HG03432 (cell line): ENCODE data around the gene NLGN4X.

Experiments
- ATAC-seq: cut with Tn5 transposase; IDR thresholded peaks from one replicate; pipeline ENCODE4 v1.9.1; 2021; ENCODE audit warnings: mild to moderate bottlenecking, moderate library complexity; ENCODE audit not compliant: unreplicated experiment

The NLGN4X gene

DNA sequence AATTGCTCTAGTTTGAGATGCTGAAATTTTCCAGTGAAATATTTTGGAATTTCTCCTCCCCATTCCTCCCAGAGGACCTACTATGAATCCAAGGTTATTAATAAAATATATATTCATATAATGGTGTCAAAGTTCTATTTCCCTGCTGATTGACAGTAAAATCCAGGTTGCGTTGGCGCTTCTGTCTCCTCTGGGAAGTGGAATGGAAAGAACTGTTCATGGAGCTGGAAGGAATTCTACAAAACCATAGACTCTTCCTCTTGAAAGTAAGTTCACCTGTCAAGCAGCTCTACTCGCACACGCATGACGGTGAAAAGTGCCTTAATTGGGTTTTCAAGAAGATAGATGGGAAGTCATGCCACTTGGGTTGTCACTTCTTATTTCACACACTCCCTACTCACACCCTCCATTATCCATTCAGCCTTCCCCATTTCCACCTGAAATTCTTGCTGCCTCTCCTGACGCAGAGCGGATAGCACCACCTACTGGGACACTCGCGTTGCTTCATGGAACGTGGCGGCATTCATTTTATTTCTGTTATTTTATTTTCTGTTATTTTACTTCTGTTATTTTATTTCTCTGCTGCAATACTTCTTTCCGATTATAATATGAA lies 351.6 kb downstream of the NLGN4X start:
- no peak for ATAC-seq

DNA sequence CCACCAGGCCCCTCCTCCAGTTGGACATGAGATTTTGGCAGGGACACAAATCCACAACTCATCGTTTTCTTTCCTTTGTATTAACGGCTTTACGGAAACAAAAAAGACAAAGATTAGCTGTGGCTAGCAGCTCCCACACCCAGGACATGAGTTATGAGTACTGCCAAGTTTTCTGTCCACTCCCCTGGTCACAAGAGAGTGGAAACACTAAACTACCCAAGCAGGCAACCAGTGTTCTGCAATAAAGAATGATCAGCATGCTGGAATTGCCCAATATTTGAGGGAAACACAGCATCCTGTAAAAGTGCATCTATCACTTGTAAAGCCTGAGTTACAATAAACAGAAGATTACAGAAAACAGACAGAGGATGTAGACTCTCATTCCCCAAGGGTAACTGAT lies 358.4 kb downstream of the NLGN4X start:
- no peak for ATAC-seq

DNA sequence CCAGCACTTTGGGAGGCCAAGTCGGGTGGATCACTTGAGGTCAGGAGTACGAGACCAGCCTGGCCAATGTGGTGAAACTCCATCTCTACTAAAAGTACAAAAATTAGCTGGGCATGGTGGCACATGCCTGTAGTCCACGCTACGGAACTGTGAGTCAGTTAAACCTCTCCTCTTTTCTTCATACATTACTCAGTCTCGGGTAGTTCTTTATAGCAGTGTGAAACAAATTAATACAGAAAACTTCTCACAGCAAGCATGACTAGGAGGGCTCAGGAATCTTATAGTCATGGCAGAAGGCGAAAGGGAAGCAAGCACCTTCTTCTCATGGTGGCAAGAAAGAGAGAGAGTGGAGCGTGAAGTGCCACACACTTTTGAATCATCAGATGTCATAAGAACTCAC lies 358.9 kb downstream of the NLGN4X start:
- no peak for ATAC-seq

DNA sequence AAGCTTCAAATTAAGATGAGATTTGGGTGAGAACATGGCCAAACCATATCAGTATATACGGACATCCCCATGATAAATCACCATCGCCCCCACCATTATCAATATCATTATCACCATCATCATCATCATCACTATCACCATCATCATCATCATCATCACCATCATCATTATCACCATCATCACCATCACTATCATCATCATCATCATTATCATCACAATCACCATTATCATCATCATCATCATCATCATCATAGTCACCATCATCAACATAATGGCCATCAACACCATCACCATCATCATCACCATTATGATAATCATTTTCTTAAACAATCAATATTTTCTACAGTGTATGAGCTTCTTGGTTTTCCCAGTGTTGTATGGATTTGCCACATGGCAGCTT lies 360.9 kb downstream of the NLGN4X start:
- ATAC-seq, result no peak

DNA sequence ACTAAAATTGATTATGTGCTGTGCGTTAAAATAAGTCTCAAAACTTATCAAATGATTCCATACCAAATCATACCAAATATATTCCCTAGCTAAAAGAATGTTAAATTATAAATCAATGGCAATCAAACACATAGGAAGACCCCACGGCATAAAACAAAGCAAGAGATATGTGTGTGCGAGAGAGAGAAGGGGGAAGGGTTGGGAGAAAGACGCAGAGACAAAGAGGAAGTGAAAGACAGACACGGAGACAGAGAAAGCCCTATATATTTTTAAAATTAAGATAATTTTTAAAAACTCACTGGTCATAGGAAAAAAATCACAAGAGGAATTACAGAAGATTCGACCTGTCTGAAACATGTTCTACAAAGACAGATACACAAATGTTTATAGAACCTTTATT lies 371.4 kb downstream of the NLGN4X start:
- no peak for ATAC-seq

DNA sequence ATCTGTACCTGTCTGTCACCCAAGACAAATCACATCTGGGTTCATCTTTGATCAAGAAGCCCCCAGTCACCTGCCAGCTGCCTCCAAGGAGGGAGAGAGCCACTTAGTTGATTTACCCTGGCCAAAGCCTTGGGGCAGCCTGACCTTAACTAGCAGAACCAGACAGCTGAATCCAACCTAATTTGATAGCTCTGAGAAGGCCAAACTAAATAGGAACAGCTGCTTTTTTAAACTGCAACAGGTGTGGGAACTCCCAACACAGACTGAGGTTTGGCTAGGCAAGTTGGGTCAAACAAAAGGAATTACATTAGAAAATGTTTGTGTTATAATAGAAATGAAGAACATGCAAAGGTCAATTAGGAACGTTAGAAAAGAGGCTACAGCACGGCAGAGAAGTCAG lies 375.7 kb downstream of the NLGN4X start:
- no peak for ATAC-seq

DNA sequence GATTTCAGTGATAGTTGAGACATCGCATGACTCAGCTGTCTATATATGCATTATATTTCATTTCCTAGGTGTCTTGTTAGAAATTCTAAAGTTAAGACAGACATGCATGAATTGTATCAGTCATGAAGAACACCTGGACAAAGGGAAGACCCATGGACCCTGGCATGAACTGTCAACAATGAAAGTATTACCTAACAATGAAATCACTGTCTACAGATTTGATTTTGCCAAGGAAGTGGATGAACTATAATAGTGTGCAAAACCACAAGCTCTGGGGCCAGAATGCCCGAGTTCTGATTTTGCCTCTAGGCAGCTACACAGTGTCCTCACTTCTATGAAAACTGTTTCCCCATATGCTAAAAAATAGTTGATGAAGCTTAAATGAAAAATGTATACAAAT lies 386.1 kb downstream of the NLGN4X start:
- ATAC-seq, result no peak
